ENCODE data around the gene CSRP1.

CSRP1 gene

GRCh38 chr1:201543871-201544642 is 37.1 kb upstream of the CSRP1 start:
- TF ChIP-seq CTCF (IDR thresholded peaks at IDR 0.05; ENCODE audit: low read depth, low read length): no peak
- Histone ChIP-seq H3K36me3 (no peaks in the 10 kb centered on the region), H3K27ac (no peak overlapping the region), H3K9me3 (ENCODE audit: severe bottlenecking) (peaks cover 5% of the 10 kb centered on the region), H3K27me3 (ENCODE audit: insufficient read depth, low read depth, severe bottlenecking) (no peaks in the 10 kb centered on the region), H3K4me3 (ENCODE audit: low read depth, low read length) (no peak overlapping the region)
- DNase-seq: peak; percentile 12

- Histone ChIP-seq H3K27me3 (ENCODE audit: insufficient read depth, low read depth, severe bottlenecking) (no peaks in the 10 kb centered on the region), H3K36me3 (no peaks in the 10 kb centered on the region), H3K4me3 (ENCODE audit: low read depth, low read length) (no peak overlapping the region), H3K9me3 (ENCODE audit: severe bottlenecking) (peaks cover 5% of the 10 kb centered on the region), H3K27ac (no peak overlapping the region)
- TF ChIP-seq CTCF (IDR thresholded peaks at IDR 0.05; ENCODE audit: low read depth, low read length): no peak
- DNase-seq: no peak
Observed at GRCh38 chr1:201542309-201543035, 35.5 kb upstream of the CSRP1 start.

- peak overlapping the region; percentile 52 for H3K27ac ChIP-seq
- no peak overlapping the region for H3K4me3 ChIP-seq (ENCODE audit: low read depth, low read length)
- DNase-seq: no peak
- TF ChIP-seq CTCF (IDR thresholded peaks at IDR 0.05; ENCODE audit: low read depth, low read length): no peak
- peaks cover 5% of the 10 kb centered on the region for H3K9me3 ChIP-seq (ENCODE audit: severe bottlenecking)
- H3K27me3 ChIP-seq (ENCODE audit: insufficient read depth, low read depth, severe bottlenecking): no peaks in the 10 kb centered on the region
- H3K36me3 ChIP-seq: no peaks in the 10 kb centered on the region
Observed at GRCh38 chr1:201540846-201541735, 34.2 kb upstream of the CSRP1 start.

GRCh38 chr1:201539561-201540431 is 32.9 kb upstream of the CSRP1 start:
- no peaks in the 10 kb centered on the region for H3K27me3 ChIP-seq (ENCODE audit: insufficient read depth, low read depth, severe bottlenecking)
- H3K36me3 ChIP-seq: no peaks in the 10 kb centered on the region
- no peak for TF ChIP-seq CTCF (IDR thresholded peaks at IDR 0.05; ENCODE audit: low read depth, low read length)
- peak; percentile 93 for DNase-seq
- H3K9me3 ChIP-seq (ENCODE audit: severe bottlenecking): peaks cover 5% of the 10 kb centered on the region
- H3K27ac ChIP-seq: peak overlapping the region; percentile 52
- H3K4me3 ChIP-seq (ENCODE audit: low read depth, low read length): peak overlapping the region; percentile 45

Measured in WERI-Rb-1 (cell line).